GM18517 (cell line): Measurements from ENCODE around the gene GLOD4.

Experiments used
- ATAC-seq: cut with Tn5 transposase; IDR thresholded peaks from one replicate; pipeline ENCODE4 v1.9.1; 2021; ENCODE audit warnings: mild to moderate bottlenecking, moderate library complexity; ENCODE audit not compliant: unreplicated experiment

GLOD4 gene

DNA sequence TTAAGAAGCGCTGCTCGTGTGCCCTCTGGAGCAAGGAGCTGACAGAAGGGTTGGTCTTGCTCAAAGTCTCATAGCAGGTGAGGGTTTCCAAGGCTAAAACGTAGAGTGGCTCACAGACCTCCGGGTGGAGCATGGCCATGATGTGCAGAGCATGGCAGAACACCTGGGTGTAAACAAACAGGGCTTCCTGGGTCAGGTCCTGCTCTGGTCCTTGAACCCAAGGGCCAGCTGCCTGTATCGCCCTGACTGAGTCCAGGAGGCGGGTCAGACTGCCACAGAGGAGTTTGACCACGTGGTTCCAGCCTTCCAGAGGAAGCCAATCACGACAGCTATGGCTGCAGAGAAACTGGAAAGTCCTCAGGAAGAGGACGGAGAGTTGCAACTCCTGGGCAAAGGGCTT, 37.1 kb downstream of the GLOD4 start:
- no peak for ATAC-seq

DNA sequence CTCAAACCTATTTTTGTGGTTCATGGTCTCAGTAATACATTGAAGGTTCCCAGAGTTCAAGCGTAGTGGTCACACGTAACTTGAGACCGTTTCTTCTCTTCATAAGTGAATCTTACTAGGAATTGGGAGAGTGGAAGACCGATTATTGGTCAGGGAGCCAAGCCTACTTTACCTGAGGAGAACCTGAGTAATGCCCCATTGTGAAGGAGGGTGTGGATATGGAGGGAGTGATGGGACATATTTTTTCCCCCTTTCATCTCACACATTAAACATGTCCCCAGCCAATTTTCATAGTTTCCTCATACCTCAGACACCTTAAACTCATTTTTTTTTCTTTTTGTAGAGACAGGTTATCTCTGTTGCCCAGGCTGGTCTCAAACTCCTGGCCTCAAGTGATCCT, 38.9 kb downstream of the GLOD4 start:
- no peak for ATAC-seq

DNA sequence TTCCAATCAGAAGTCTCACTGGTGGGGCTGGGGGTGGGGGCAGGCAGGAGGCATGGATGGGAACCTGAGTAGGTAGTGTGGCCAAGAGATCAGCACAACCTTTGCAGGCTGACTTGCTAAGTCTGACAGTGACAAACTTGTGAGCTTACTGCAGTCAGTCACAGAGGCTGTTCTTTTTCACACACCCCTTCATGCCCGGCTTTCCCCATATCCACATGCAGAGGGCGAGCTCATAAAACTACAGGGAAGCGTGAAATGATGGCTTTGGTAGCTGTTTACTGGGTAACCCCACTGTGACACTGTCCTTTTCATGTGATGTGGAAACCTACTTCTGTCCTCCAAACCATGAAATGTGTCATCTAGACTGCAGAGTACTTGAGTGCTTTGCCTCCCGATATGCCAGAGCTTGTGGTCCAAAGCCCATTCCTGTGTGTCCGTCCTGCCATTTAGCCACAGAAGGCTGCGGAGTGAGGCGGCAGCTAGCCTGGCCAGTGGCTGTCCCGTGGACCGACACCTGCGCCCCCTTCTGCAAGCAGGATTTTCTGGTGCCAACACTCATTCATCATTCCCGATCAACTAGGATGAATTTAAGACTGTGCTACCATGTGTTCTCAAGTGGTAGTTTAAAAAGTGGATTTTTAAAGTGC, 39.8 kb downstream of the GLOD4 start:
- no peak for ATAC-seq

DNA sequence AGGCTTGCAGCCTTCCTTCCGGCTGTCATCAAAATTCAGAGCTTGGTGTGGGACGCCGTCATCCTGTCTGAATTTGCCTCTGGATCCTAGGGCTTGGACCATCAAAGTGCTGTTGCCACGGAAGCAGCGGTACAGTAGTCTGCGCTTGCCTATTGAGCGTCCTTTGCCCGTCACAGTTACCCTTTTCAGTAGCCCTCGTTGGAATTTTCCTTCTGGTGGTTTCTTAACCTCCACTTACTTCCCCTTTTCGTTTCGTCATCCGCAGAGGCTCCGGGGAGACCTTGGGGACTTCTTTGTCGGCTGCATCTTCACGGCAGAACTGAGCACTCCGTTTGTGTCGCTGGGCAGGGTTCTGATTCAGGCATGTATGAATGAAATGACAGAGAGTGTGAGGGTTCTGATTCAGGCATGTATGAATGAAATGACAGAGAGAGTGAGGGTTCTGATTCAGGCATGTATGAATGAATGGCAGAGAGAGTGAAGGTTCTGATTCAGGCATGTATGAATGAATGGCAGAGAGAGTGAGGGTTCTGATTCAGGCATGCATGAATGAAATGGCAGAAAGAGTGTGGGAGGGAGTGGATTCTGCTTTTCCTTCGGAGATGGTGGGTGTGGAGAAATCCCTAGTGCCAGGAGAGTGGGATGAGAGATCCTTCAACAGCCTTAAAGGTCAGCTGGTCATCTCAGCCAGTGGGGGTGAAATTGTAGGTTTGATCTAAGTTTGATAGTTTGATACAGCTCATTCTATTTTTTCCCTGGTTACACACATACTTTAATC, 41.7 kb downstream of the GLOD4 start:
- peak; percentile 73 for ATAC-seq

GRCh38 chr17:737561-738113, 44.4 kb downstream of the GLOD4 start:
- ATAC-seq, result no peak

- ATAC-seq, result no peak
Observed at GRCh38 chr17:733743-734142, 48.3 kb downstream of the GLOD4 start.

GRCh38 chr17:732902-733720, 49.0 kb downstream of the GLOD4 start:
- no peak for ATAC-seq

DNA sequence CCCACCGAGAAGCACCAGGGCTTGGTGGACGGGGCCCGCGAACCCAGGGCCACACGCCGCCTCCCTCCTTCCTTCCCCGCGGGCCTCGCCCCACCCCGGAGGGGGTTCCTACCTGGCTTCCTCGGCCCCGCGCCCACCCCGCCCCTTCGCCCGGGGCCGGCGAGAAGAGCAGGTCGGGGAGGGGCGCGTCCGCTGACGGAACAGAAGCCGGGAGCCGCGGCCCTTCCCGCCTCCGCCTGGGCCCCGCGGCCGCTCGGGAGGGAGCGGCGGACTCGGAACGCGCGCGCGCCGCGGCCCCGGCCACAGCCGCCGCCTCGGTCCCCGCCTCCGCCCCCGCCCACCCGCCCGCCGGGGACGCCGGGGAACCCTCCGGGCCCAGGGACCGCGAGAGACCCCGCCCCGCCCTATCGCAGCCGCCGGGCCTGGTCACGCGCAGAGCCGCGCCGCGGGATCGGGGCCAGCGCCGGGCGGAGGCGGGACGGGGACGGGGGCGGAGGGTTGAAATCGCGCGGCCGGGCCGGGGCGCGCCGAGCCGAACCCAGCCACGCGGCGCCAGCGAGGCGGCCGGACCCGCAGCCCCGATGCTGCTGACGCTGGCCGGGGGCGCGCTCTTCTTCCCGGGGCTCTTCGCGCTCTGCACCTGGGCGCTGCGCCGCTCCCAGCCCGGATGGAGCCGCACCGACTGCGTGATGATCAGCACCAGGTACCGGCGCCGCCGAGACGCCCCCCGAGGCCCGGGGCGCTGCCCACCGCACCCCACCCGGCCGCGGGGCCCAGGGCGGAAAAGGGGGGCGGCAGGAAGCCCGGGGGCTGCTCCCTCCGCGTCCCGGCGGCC, 49.8 kb downstream of the GLOD4 start, which contains the start of gene TLCD3A:
Gene TLCD3A, plus strand, starts transcription at position 530 of the 835 bp plus-strand sequence. Its CDS starts 52 bp downstream, at position 582.
- ATAC-seq, result no peak

GRCh38 chr17:731644-732066, 50.4 kb downstream of the GLOD4 start:
- ATAC-seq, result no peak

GRCh38 chr17:728911-729310, 53.2 kb downstream of the GLOD4 start:
- no peak for ATAC-seq

DNA sequence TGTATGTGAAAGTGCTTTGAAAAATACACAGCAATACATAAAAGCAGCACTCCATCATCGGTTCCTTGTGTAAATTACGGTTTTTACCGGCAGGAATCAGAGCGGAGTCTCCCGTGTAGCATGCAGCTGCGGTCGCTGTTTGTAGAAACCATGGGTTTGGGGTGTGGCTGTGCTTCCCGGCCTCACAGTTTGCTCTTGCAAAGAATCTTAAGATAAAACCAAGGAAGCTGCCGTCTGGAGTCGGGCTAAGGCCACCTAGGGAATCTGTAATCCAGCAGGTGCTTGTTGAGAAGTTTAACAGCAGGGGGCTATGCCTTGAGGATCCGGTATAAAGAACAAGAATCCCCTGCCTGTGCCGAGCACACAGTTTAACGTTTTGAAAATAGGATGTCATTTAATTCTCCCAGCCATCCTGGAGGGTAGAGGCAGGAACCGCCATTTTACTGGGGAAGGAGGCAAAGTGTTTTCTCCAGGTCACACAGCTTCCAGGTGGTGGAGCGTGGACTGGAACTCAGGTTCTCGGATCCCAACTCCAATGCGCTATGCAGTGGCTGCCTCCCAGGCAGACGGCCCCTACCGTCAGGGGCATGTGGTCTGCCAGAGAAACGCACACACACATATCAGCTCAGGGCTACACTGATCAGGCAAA, 55.7 kb downstream of the GLOD4 start:
- no peak for ATAC-seq

- ATAC-seq, result no peak
Observed at GRCh38 chr17:725746-726145, 56.3 kb downstream of the GLOD4 start.

DNA sequence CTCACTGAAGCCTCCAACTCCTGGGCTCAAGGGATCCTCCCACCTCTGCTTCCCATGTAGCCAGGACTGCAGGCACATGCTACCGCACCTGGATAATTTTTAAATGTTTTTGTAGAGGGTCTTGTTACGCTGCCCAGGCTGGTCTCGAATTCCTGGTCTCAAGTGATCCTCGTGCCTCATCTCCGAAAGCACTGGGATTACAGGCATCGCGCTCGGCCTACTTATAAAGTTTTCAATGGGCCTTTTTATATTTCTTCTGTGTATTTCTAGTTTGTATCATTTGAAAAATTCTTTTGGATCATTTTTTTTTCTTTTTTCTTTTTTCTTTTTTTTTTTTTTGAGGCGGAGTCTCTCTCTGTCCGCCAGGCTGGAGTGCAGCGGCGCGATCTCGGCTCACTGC, 57.0 kb downstream of the GLOD4 start:
- no peak for ATAC-seq

- ATAC-seq, result no peak
Observed at GRCh38 chr17:721540-721937, 60.5 kb downstream of the GLOD4 start.

DNA sequence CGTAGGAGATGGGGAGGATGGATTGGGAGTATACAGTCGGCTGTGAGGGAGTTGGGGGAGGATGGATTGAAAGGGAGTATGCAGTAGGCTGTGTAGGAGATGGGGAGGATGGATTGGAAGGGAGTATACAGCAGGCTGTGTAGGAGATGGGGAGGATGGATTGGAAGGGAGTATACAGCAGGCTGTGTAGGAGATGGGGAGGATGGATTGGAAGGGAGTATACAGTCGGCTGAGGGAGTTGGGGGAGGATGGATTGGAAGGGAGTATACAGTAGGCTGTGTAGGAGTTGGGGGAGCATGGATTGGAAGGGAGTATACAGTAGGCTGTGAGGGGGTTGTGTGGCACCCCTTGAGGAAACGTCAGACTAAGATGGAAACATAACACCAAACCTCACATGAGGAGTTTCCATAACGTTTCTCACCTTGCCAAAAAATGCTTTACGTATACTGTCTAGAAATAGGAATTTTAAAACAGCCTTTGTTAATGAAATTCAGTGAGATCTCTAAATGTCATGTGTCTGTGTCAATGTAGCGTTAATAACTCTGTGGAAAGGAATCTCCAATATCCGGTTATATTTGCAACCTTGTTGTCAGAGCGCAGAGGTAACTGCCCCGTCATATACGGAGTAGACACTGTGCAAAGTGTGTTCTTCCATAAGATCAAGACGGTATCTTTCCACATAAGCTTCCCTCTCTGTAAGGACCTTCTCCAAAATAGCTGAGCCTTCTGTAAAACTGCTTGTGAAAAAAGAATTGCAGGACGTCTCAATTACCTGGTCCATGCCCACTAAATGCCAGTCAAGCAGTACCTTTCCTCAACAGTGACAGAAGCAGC, 61.2 kb downstream of the GLOD4 start:
- no peak for ATAC-seq

GRCh38 chr17:718075-718474, 64.0 kb downstream of the GLOD4 start:
- no peak for ATAC-seq
